Measurements from ENCODE around the gene PEAR1. TPM values are rescaled to one million over a fixed set of nuclear protein-coding genes. Genes with fewer than 3 reads are reported as not detected.

The PEAR1 gene
- total RNA-seq, 2 donors from 2014 or later, result 31.0 to 34.9 TPM

DNA sequence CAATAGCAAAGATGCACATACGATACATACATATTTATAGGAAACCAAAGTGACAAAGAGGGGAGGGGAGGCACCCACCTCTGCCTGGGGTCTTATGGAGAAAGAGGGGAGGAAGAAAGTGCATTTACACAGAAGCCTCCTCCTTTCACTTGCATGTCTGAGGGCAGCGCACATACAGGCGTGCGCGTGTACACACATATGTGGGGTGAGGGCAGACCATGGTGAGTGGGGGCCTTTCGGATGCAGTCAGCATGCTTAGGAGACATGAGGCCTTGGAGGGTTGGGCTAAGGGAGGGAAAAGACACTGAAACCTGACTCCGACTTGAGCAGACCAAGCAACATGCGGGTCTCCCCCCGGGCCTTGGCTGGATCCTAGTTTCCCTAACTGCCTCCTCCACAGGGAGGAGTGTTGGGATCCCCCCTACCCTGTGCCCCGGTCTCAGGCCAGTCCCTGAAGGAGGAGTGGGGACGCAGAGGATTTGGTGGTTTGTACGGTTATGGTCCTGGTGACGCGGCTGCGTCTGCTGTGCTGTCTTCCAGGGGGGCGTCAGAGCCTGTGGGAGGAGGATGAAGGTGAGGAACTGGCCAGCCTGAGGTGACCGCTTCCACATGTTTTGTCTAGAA is 42.1 kb downstream of the PEAR1 start:
- ATAC-seq (ENCODE audit: insufficient number of reproducible peaks, low FRiP score, low read depth), result no peak
- H3K27me3 ChIP-seq (replicated peaks; ENCODE audit: insufficient read depth), result no peaks in the 10 kb centered on the region
- no peak overlapping the region for H3K27ac ChIP-seq
- H3K4me3 ChIP-seq, result no peak overlapping the region
- DNase-seq (ENCODE audit: low spot score), result no peak
- peaks cover 13% of the 10 kb centered on the region for H3K36me3 ChIP-seq
- H3K9me3 ChIP-seq, result no peaks in the 10 kb centered on the region
- peaks cover 5 to 12% of the 10 kb centered on the region in 2 donors for H3K4me1 ChIP-seq (ENCODE audit: control insufficient read depth in 1 of 2, low read depth in 2 of 2)
- TF ChIP-seq, protein P1, sequence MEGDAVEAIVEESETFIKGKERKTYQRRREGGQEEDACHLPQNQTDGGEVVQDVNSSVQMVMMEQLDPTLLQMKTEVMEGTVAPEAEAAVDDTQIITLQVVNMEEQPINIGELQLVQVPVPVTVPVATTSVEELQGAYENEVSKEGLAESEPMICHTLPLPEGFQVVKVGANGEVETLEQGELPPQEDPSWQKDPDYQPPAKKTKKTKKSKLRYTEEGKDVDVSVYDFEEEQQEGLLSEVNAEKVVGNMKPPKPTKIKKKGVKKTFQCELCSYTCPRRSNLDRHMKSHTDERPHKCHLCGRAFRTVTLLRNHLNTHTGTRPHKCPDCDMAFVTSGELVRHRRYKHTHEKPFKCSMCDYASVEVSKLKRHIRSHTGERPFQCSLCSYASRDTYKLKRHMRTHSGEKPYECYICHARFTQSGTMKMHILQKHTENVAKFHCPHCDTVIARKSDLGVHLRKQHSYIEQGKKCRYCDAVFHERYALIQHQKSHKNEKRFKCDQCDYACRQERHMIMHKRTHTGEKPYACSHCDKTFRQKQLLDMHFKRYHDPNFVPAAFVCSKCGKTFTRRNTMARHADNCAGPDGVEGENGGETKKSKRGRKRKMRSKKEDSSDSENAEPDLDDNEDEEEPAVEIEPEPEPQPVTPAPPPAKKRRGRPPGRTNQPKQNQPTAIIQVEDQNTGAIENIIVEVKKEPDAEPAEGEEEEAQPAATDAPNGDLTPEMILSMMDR (IDR thresholded peaks at IDR 0.05), result no peak

DNA sequence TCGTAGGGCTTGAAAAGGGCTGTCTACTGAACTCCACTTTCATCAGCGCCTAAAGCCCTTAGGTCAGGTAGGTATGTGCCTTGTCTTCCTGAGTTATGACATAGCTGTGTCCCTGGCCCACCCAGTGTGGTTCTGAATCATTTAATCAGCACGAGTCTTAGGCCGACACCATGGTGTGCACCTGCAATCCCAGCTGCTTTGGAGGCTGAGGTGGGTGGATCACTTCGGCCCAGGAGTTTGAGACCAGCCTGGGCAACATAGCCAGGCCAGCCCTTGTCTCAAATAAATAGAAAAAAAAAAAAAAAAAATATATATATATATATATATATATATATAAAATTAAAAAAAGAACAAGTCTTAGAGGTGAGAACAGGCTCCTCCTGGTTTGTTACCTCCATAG is 42.7 kb downstream of the PEAR1 start:
- Histone ChIP-seq H3K4me1 (ENCODE audit: control insufficient read depth in 1 of 2, low read depth in 2 of 2) (peaks cover under 1 to 9% of the 10 kb centered on the region in 2 donors), H3K4me3 (no peak overlapping the region), H3K36me3 (peaks cover 14% of the 10 kb centered on the region), H3K27ac (no peak overlapping the region), H3K9me3 (no peaks in the 10 kb centered on the region), H3K27me3 (replicated peaks; ENCODE audit: insufficient read depth) (no peaks in the 10 kb centered on the region)
- ATAC-seq (ENCODE audit: insufficient number of reproducible peaks, low FRiP score, low read depth) (no peak), DNase-seq (ENCODE audit: low spot score) (no peak)
- TF ChIP-seq, protein P1 (IDR thresholded peaks at IDR 0.05), result no peak

DNA sequence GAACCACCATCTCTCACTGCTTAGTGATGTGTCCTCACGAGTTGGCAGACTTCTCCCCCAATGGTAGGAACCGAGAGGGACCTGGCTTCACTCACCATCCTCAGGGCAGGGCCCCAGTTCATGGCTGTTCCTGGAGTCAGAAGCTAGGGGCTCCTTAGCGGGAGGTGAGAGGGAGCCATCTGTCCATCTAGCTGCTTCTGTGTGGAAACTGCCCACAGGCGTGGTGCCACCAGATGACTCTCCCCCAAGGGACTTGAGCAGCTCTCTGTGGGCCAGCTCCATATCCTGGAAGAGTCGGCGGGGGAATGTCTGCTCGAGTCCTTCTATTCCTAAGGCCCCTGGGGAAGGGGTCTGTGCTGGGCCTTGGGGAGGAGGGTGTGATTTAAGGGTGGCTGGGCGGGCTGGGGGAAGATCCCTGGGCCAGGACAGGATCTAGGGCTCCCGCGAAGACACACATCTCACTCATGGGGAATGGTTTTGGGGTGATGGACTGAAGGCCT is 43.3 kb downstream of the PEAR1 start:
- no peak for ATAC-seq (ENCODE audit: insufficient number of reproducible peaks, low FRiP score, low read depth)
- peaks cover 20% of the 10 kb centered on the region for H3K36me3 ChIP-seq
- H3K27me3 ChIP-seq (replicated peaks; ENCODE audit: insufficient read depth), result no peaks in the 10 kb centered on the region

DNA sequence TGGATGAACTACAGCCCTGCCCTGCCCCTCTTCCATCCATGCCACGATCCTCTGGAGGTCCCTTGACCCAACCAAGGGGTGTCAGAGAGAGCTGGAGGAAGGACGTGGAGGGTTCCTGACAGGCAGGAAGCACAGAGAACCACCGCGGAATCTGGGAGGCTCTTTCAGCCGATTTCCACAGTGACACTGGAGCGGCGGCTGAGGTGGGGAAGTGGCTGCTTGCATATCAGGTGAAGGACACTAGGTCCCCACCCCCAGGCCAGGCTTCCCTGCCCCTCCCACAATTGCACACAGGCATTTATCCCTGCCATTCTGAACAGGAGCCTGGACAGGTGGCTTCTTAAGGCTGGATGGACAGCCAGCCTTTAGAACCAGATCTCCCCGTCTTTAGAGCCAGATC is 44.4 kb downstream of the PEAR1 start:
- peaks cover 30% of the 10 kb centered on the region for H3K36me3 ChIP-seq
- no peak overlapping the region for H3K27ac ChIP-seq
- H3K4me1 ChIP-seq (ENCODE audit: control insufficient read depth in 1 of 2, low read depth in 2 of 2), result no peaks in the 10 kb centered on the region
- no peak overlapping the region for H3K4me3 ChIP-seq
- ATAC-seq (ENCODE audit: insufficient number of reproducible peaks, low FRiP score, low read depth), result no peak
- TF ChIP-seq, protein P1 (IDR thresholded peaks at IDR 0.05), result no peak
- no peaks in the 10 kb centered on the region for H3K27me3 ChIP-seq (replicated peaks; ENCODE audit: insufficient read depth)
- H3K9me3 ChIP-seq, result no peaks in the 10 kb centered on the region
- no peak for DNase-seq (ENCODE audit: low spot score)

More for the DNA sequence above, 43.3 kb downstream of the PEAR1 start:
- Histone ChIP-seq H3K27ac (no peak overlapping the region), H3K4me1 (ENCODE audit: control insufficient read depth in 1 of 2, low read depth in 2 of 2) (peaks cover 0 to 3% of the 10 kb centered on the region in 2 donors), H3K4me3 (no peak overlapping the region), H3K9me3 (no peaks in the 10 kb centered on the region)
- TF ChIP-seq, protein P1 (IDR thresholded peaks at IDR 0.05), result no peak
- no peak for DNase-seq (ENCODE audit: low spot score)

DNA sequence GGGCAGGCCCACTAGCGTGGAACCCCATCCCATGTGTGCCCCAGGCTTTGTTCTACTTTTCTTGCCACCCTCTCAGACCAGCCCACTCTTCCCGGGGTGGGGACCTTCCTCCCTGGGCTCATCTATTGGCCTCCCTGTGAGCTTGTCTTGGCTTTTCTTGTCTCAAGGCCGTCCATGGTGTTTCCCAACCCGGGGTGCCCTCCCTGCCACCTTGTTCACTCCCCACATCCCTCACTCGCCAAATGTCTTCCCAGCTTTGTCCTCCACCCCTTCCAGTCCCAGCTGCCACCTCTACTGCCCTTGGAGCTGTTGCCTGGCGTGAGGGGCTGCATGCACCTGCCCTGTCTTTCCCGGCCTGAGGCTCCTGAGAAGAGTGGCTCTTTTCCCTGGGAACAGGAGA is 45.3 kb downstream of the PEAR1 start:
- Histone ChIP-seq H3K36me3 (peaks cover 40% of the 10 kb centered on the region), H3K4me1 (ENCODE audit: control insufficient read depth in 1 of 2, low read depth in 2 of 2) (no peaks in the 10 kb centered on the region), H3K27ac (no peak overlapping the region), H3K27me3 (replicated peaks; ENCODE audit: insufficient read depth) (no peaks in the 10 kb centered on the region), H3K4me3 (no peak overlapping the region), H3K9me3 (no peaks in the 10 kb centered on the region)
- ATAC-seq (ENCODE audit: insufficient number of reproducible peaks, low FRiP score, low read depth) (no peak), DNase-seq (ENCODE audit: low spot score) (no peak)
- TF ChIP-seq, protein P1 (IDR thresholded peaks at IDR 0.05), result no peak

Measured in thoracic aorta (tissue), 2 donors.